ENCODE results near the gene MAP4K1.

- TF ChIP-seq EZH2 (IDR thresholded peaks at IDR 0.05) (no peak), POLR2AphosphoS5 (IDR thresholded peaks at IDR 0.05; ENCODE audit: borderline replicate concordance, low read depth, low read length) (no peak)
These were observed 3.5 kb downstream of the MAP4K1 start for GRCh38 chr19:38614289-38614688.

Data from SK-N-MC (cell line).